ENCODE data around the gene TEX261. TPM values are rescaled to one million over a fixed set of nuclear protein-coding genes. Genes with fewer than 3 reads are reported as not detected.

Gene TEX261
- total RNA-seq, 2 donors from 2014 or later: 43.6 to 58.8 TPM

- Histone ChIP-seq H3K36me3 (no peaks in the 10 kb centered on the region), H3K27me3 (no peaks in the 10 kb centered on the region), H3K9ac (ENCODE audit: low read depth in 2 of 2, low read length in 2 of 2) (peak overlapping the region in 1 of 2 donors; percentile 44), H3K4me3 (no peak overlapping the region), H3K4me1 (no peaks in the 10 kb centered on the region), H3K9me3 (no peaks in the 10 kb centered on the region), H3K27ac (no peak overlapping the region)
- intact Hi-C loops (cut with DNase I): loop anchor here (2.0 kb wide), 1 partner anchor 86 kb away; no protein-coding TSS in a partner anchor
- TF ChIP-seq CTCF (IDR thresholded peaks at IDR 0.05): peak; percentile 69
- DNase-seq: peak; percentile 85
Measured at GRCh38 chr2:70948337-70949003, 46.2 kb downstream of the TEX261 start.

GRCh38 chr2:70947556-70948184 is 47.0 kb downstream of the TEX261 start:
- H3K4me1 ChIP-seq: no peaks in the 10 kb centered on the region
- no peaks in the 10 kb centered on the region for H3K27me3 ChIP-seq
- H3K9ac ChIP-seq (ENCODE audit: low read depth in 2 of 2, low read length in 2 of 2): no peak overlapping the region
- H3K27ac ChIP-seq: no peak overlapping the region
- no peak for TF ChIP-seq CTCF (IDR thresholded peaks at IDR 0.05)
- no peaks in the 10 kb centered on the region for H3K36me3 ChIP-seq
- DNase-seq: peak; percentile 12
- no peak overlapping the region for H3K4me3 ChIP-seq
- no peaks in the 10 kb centered on the region for H3K9me3 ChIP-seq
- intact Hi-C loops (cut with DNase I): loop anchor here (2.0 kb wide), 2 partner anchors 77 to 85 kb away; no protein-coding TSS in a partner anchor

- H3K36me3 ChIP-seq: no peaks in the 10 kb centered on the region
- peak; percentile 64 for TF ChIP-seq CTCF (IDR thresholded peaks at IDR 0.05)
- no peaks in the 10 kb centered on the region for H3K27me3 ChIP-seq
- no peak overlapping the region for H3K27ac ChIP-seq
- DNase-seq: peak; percentile 54
- intact Hi-C loops (cut with DNase I): loop anchor here (2.0 kb wide), 1 partner anchor 76 kb away; no protein-coding TSS in a partner anchor
- no peaks in the 10 kb centered on the region for H3K4me1 ChIP-seq
- no peak overlapping the region for H3K9ac ChIP-seq (ENCODE audit: low read depth in 2 of 2, low read length in 2 of 2)
- no peak overlapping the region for H3K4me3 ChIP-seq
- H3K9me3 ChIP-seq: no peaks in the 10 kb centered on the region
Measured at GRCh38 chr2:70946832-70947442, 47.7 kb downstream of the TEX261 start.

GRCh38 chr2:70944111-70944690 is 50.5 kb downstream of the TEX261 start:
- Histone ChIP-seq H3K9ac (ENCODE audit: low read depth in 2 of 2, low read length in 2 of 2) (no peak overlapping the region), H3K27me3 (no peaks in the 10 kb centered on the region), H3K4me3 (no peak overlapping the region), H3K4me1 (no peaks in the 10 kb centered on the region), H3K27ac (no peak overlapping the region), H3K9me3 (no peaks in the 10 kb centered on the region), H3K36me3 (no peaks in the 10 kb centered on the region)
- intact Hi-C loops (cut with DNase I): no loop called here
- no peak for TF ChIP-seq CTCF (IDR thresholded peaks at IDR 0.05)
- no peak for DNase-seq

- intact Hi-C loops (cut with DNase I): no loop called here
- Histone ChIP-seq H3K4me1 (no peaks in the 10 kb centered on the region), H3K27ac (no peak overlapping the region), H3K9ac (ENCODE audit: low read depth in 2 of 2, low read length in 2 of 2) (no peak overlapping the region), H3K9me3 (no peaks in the 10 kb centered on the region), H3K4me3 (no peak overlapping the region), H3K27me3 (no peaks in the 10 kb centered on the region), H3K36me3 (no peaks in the 10 kb centered on the region)
- DNase-seq: no peak
- no peak for TF ChIP-seq CTCF (IDR thresholded peaks at IDR 0.05)
Measured at GRCh38 chr2:70943205-70943871, 51.3 kb downstream of the TEX261 start.
